HepG2 (cell line): ENCODE results near the gene GRIP2. TPM values are rescaled to one million over a fixed set of nuclear protein-coding genes. Genes with fewer than 3 reads are reported as not detected.

Experiments
- ATAC-seq: fragments of 200-7000 bp; cut with Tn5 transposase; 3 replicates; pipeline ENCODE4 v1.9.1; 2020; ENCODE audit warnings: mild to moderate bottlenecking, moderate library complexity
- BruUV-seq: library from RNA; stranded (reverse); fragments of 400-500 nt; replicated peaks from 2 replicates; lab custom pipeline; 2021; lab: Mats Ljungman, UMichigan
- CTCF ChIA-PET: fragments of 300-600 bp; formaldehyde crosslinking; extraction: SDS; loops from one replicate; lab custom pipeline; 2021; ENCODE audit warnings: low total read pairs, inconsistent platforms, low intra/inter-chr PET ratio; lab: Yijun Ruan, JAX
- POLR2A ChIA-PET: fragments of 350-600 bp; sonication (Branson Sonifier 250); formaldehyde crosslinking; loops from one replicate; lab custom pipeline; 2020; ENCODE audit warnings: antibody characterized with exemption, inconsistent platforms; lab: Yijun Ruan, JAX
- DNase-seq: peaks from one replicate; pipeline ENCODE4 v3.0.0-alpha.2; 2015; ENCODE audit warnings: low spot score
- FAIRE-seq: peaks from 3 replicates; lab custom pipeline; 2011; peaks lifted over from hg19 to GRCh38; lab: Jason Lieb, UNC
- H2AFZ ChIP-seq: one replicate; pipeline ENCODE4 v1.6.1; 2011; ENCODE audit warnings: low read length, inconsistent platforms
- H3K27ac ChIP-seq: fragments of 300-600 bp; 3 replicates; pipeline ENCODE4 v1.8.0; 2011; ENCODE audit warnings: mixed run types, mild to moderate bottlenecking, mixed read lengths, low read length, inconsistent platforms; ENCODE audit not compliant: insufficient read depth; ENCODE audit errors: extremely low read length
- H3K27me3 ChIP-seq, 2 experiments: fragments of 200-600 bp in 1 of 2; 2 replicates in 1 of 2; 3 replicates in 1 of 2; pipeline versions ENCODE4 v1.6.0 to v1.8.0; 2011; ENCODE audit warnings: low read length in 2 of 2, mild to moderate bottlenecking in 2 of 2, moderate library complexity in 2 of 2, inconsistent platforms in 1 of 2; ENCODE audit not compliant: insufficient read depth in 2 of 2, control insufficient read depth in 1 of 2
- H3K36me3 ChIP-seq, 2 experiments: fragments of 200-600 bp in 1 of 2; replicated peaks in 1 of 2; 2 replicates in 1 of 2; 3 replicates in 1 of 2; pipeline versions ENCODE4 v1.5.1 to v1.8.0; 2011; ENCODE audit warnings: low read length in 2 of 2, inconsistent platforms in 1 of 2; ENCODE audit not compliant: insufficient read depth in 2 of 2, control insufficient read depth in 1 of 2
- H3K4me1 ChIP-seq: 2 replicates; pipeline ENCODE4 v1.5.1; 2012; ENCODE audit warnings: low read length, inconsistent platforms; ENCODE audit not compliant: insufficient read depth
- H3K4me2 ChIP-seq: 2 replicates; pipeline ENCODE4 v1.6.0; 2011; ENCODE audit warnings: low read depth, low read length, inconsistent platforms
- H3K4me3 ChIP-seq, 3 experiments: fragments of 200-600 bp in 1 of 3; sonication (generic), shearing (Covaris generic) in 1 of 3; replicated peaks in 1 of 3; 2 replicates each; pipeline ENCODE4 v1.5.1; 2011 to 2016; ENCODE audit warnings: low read length in 3 of 3, inconsistent platforms in 2 of 3, low read depth in 2 of 3, mild to moderate bottlenecking in 2 of 3, control low read depth in 1 of 3, mixed read lengths in 1 of 3; ENCODE audit not compliant: insufficient read depth in 1 of 3
- H3K79me2 ChIP-seq: one replicate; pipeline ENCODE4 v1.6.1; 2011; ENCODE audit warnings: low read length, inconsistent platforms; ENCODE audit not compliant: insufficient read depth
- H3K9ac ChIP-seq: 2 replicates; pipeline ENCODE4 v1.6.0; 2011; ENCODE audit warnings: mild to moderate bottlenecking, low read depth, low read length, inconsistent platforms; ENCODE audit not compliant: insufficient read depth
- H3K9me3 ChIP-seq: 2 replicates; pipeline ENCODE4 v1.5.1; 2012; ENCODE audit warnings: mild to moderate bottlenecking, low read length
- H4K20me1 ChIP-seq: 2 replicates; pipeline ENCODE4 v1.6.0; 2011; ENCODE audit warnings: inconsistent platforms, mild to moderate bottlenecking, low read length, moderate library complexity; ENCODE audit not compliant: insufficient read depth
- CENPX ChIP-seq: sonication (generic); formaldehyde crosslinking; IDR thresholded peaks from 2 replicates; pipeline ENCODE4 v1.9.0; 2021; ENCODE audit warnings: mild to moderate bottlenecking, missing genetic modification reagents, moderate library complexity
- ERF ChIP-seq: IDR thresholded peaks from 2 replicates; pipeline ENCODE4 v1.6.1; 2018; ENCODE audit warnings: missing biosample characterization, missing genetic modification reagents
- HDAC1 ChIP-seq: sonication (generic); formaldehyde crosslinking; IDR thresholded peaks from 2 replicates; pipeline ENCODE4 v1.5.1; 2020; ENCODE audit warnings: mild to moderate bottlenecking, missing genetic modification reagents
- NFATC3 ChIP-seq: sonication (generic); formaldehyde crosslinking; IDR thresholded peaks from 2 replicates; pipeline ENCODE4 v1.5.1; 2020; ENCODE audit warnings: mild to moderate bottlenecking, missing genetic modification reagents
- NPAS2 ChIP-seq: sonication (generic); formaldehyde crosslinking; IDR thresholded peaks from 2 replicates; pipeline ENCODE4 v1.8.0; 2022; ENCODE audit warnings: mild to moderate bottlenecking, missing genetic modification reagents, borderline replicate concordance
- POGZ ChIP-seq: sonication (generic); formaldehyde crosslinking; IDR thresholded peaks from 2 replicates; pipeline ENCODE4 v1.4.0; 2020; ENCODE audit warnings: mild to moderate bottlenecking, missing genetic modification reagents
- RAD21 ChIP-seq: fragments of 450-650 bp; formaldehyde crosslinking; IDR thresholded peaks from 2 replicates; pipeline ENCODE4 v1.5.0; 2020; ENCODE audit warnings: mild to moderate bottlenecking
- SETDB1 ChIP-seq: sonication (generic); formaldehyde crosslinking; IDR thresholded peaks from 2 replicates; pipeline ENCODE4 v1.5.1; 2020; ENCODE audit warnings: missing genetic modification reagents, mild to moderate bottlenecking, borderline replicate concordance
- SP2 ChIP-seq: sonication (generic); formaldehyde crosslinking; IDR thresholded peaks from 2 replicates; pipeline ENCODE4 v1.5.1; 2020; ENCODE audit warnings: mild to moderate bottlenecking, missing genetic modification reagents
- ZMYM4 ChIP-seq: sonication (generic); formaldehyde crosslinking; IDR thresholded peaks from 2 replicates; pipeline ENCODE4 v1.8.1; 2023; ENCODE audit warnings: mild to moderate bottlenecking, missing genetic modification reagents
- ZNF749 ChIP-seq: sonication (generic); formaldehyde crosslinking; IDR thresholded peaks from 2 replicates; pipeline ENCODE4 v1.8.0; 2022; ENCODE audit warnings: mild to moderate bottlenecking, missing genetic modification reagents, moderate library complexity, borderline replicate concordance
- ZNF816 ChIP-seq: sonication (generic); formaldehyde crosslinking; IDR thresholded peaks from 2 replicates; pipeline ENCODE4 v1.8.0; 2022; ENCODE audit warnings: missing genetic modification reagents, mild to moderate bottlenecking, borderline replicate concordance
- ZSCAN20 ChIP-seq: sonication (generic); formaldehyde crosslinking; IDR thresholded peaks from 2 replicates; pipeline ENCODE4 v1.4.0; 2020; ENCODE audit warnings: missing genetic modification reagents, mild to moderate bottlenecking, borderline replicate concordance
- ZSCAN31 ChIP-seq: sonication (generic); formaldehyde crosslinking; IDR thresholded peaks from 2 replicates; pipeline ENCODE4 v1.5.0; 2020; ENCODE audit warnings: low read depth, mild to moderate bottlenecking, missing genetic modification reagents
- WGBS: methylation state at CpG from one replicate; pipeline ENCODE4 v1.1.6; 2017; ENCODE audit warnings: low lambda C conversion rate; 5-methylcytosine and 5-hydroxymethylcytosine counted together
- in situ Hi-C: cut with HindIII; loops from 2 replicates; pipeline ENCODE4 v1.10.0; 2017; ENCODE audit warnings: low pct_unique_long_range_greater_than_20kb; ENCODE audit not compliant: extremely low pct_ligation_motif_present
- intact Hi-C: fragments of 100-400 bp; cut with micrococcal nuclease; formaldehyde crosslinking; loops from one replicate; pipeline ENCODE4 v1.10.0; 2022; ENCODE audit not compliant: unreplicated experiment
- polyA plus RNA-seq, 8 experiments: library from polyadenylated mRNA; depleted of rRNA in 3 of 8; stranded (reverse) in 7 of 8; unstranded in 1 of 8; fragments of >200 nt; fragmentation: Illumina TruSeq in 4 of 8; extraction: Trizol in 4 of 8; gene quantifications; 2 replicates each; pipeline versions ENCODE4 v1.2.1 to v1.2.3, GENCODE V29; 2011 to 2016; ENCODE audit warnings: low read depth in 4 of 8, missing spikeins in 1 of 8, mixed read lengths in 1 of 8; ENCODE audit not compliant: insufficient read depth in 1 of 8
- total RNA-seq, 5 experiments: library from RNA; depleted of rRNA; stranded (reverse); fragments of >200 nt; fragmentation: Illumina TruSeq; extraction: Trizol; gene quantifications; 2 replicates each; pipeline ENCODE4 v1.2.3, GENCODE V29; 2016; ENCODE audit warnings: low read depth in 1 of 5
- TF ChIP-seq, protein P1 (sequence below): sonication (generic); formaldehyde crosslinking; IDR thresholded peaks from 2 replicates; pipeline ENCODE4 v1.4.0; 2020; ENCODE audit warnings: low read depth, mild to moderate bottlenecking, missing genetic modification reagents
- TF ChIP-seq, protein P2 (sequence below): IDR thresholded peaks from 2 replicates; pipeline ENCODE4 v1.6.1; 2012; ENCODE audit warnings: low read length, improper control_type of control experiment

The GRIP2 gene
- total and polyA plus RNA-seq, 2 of the 13 experiments (the other 11 are each of a cell fraction or from before 2014, with no cell fraction given) = 0.11 to 0.24 TPM

DNA sequence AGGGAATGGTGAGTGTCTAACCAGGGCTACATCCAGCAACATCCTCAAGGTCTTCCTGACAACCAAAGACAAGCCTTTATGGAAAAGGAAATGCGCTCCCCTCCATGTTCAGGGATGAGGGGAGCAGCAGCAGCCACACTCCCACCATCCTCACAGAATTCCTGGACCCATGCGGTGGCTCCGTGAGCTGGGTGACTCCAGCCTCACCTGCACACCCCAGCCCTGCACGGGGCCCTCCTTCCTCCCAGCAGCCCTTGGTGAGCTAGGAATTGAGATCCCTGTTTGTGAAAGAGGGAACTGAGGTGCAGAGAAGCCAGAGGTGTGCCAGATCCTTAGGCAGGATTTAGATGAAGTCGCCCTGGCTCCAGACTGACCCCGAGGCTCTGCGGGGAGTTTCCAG lies 52.3 kb downstream of the GRIP2 start:
- ATAC-seq (no peak), DNase-seq (no peak), FAIRE-seq (no peak)
- Histone ChIP-seq H3K27me3 (no peaks in the 10 kb centered on the region), H3K79me2 (no peaks in the 10 kb centered on the region), H3K4me1 (no peaks in the 10 kb centered on the region), H3K9me3 (no peaks in the 10 kb centered on the region), H3K27ac (no peak overlapping the region), H3K9ac (no peak overlapping the region), H3K36me3 (peaks cover 7 to 34% of the 10 kb centered on the region in 2 experiments; a peak in 4 of 5 replicates), H2AFZ (no peak overlapping the region), H3K4me3 (no peak overlapping the region), H4K20me1 (no peaks in the 10 kb centered on the region), H3K4me2 (no peak overlapping the region)
- ChIA-PET POLR2A (no interaction called here), CTCF (no interaction called here)
- no TSS peak for BruUV-seq
- intact Hi-C loops = no loop called here
- TF ChIP-seq ZNF749 (CRISPR knock-in tag) = no peak
- in situ Hi-C loops = no loop called here
- WGBS = 94% methylated on average over 4 of the region's 7 CpGs

DNA sequence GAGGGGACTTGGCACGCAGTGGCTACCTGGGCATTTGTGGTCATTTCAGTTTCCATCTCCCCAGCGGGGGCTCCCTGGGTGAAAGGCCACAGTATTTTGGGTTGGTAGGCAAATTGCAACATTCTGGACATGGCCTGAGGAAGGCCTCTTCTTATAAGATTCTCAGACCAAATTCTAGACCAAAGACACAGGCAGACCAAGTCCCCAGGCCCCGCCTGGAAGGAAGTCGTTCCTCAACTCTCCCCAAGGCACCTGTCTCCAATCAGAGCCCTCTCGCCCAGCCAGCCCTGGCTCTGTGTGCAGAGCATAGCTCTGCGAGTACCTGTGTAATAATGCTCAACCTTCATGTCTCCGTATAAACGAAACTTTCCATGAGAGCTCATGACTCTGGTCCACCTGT lies 53.1 kb downstream of the GRIP2 start:
- H3K9ac ChIP-seq = no peak overlapping the region
- H3K9me3 ChIP-seq = no peaks in the 10 kb centered on the region
- in situ Hi-C loops (no loop called here), intact Hi-C loops (no loop called here)
- TF ChIP-seq ZSCAN20 (CRISPR knock-in tag) (no peak), POGZ (CRISPR knock-in tag) (no peak), HDAC1 (CRISPR knock-in tag) (no peak), SP2 (CRISPR knock-in tag) (no peak), RAD21 (no peak), NFATC3 (CRISPR knock-in tag) (no peak), ZNF816 (no peak), SETDB1 (no peak), NPAS2 (CRISPR knock-in tag) (no peak), ERF (CRISPR knock-in tag) (no peak), ZMYM4 (no peak), ZSCAN31 (CRISPR knock-in tag) (no peak), CENPX (CRISPR knock-in tag) (no peak)
- TF ChIP-seq, protein P1, sequence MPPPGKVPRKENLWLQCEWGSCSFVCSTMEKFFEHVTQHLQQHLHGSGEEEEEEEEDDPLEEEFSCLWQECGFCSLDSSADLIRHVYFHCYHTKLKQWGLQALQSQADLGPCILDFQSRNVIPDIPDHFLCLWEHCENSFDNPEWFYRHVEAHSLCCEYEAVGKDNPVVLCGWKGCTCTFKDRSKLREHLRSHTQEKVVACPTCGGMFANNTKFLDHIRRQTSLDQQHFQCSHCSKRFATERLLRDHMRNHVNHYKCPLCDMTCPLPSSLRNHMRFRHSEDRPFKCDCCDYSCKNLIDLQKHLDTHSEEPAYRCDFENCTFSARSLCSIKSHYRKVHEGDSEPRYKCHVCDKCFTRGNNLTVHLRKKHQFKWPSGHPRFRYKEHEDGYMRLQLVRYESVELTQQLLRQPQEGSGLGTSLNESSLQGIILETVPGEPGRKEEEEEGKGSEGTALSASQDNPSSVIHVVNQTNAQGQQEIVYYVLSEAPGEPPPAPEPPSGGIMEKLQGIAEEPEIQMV (CRISPR knock-in tag) = no peak
- TF ChIP-seq, protein P2, sequence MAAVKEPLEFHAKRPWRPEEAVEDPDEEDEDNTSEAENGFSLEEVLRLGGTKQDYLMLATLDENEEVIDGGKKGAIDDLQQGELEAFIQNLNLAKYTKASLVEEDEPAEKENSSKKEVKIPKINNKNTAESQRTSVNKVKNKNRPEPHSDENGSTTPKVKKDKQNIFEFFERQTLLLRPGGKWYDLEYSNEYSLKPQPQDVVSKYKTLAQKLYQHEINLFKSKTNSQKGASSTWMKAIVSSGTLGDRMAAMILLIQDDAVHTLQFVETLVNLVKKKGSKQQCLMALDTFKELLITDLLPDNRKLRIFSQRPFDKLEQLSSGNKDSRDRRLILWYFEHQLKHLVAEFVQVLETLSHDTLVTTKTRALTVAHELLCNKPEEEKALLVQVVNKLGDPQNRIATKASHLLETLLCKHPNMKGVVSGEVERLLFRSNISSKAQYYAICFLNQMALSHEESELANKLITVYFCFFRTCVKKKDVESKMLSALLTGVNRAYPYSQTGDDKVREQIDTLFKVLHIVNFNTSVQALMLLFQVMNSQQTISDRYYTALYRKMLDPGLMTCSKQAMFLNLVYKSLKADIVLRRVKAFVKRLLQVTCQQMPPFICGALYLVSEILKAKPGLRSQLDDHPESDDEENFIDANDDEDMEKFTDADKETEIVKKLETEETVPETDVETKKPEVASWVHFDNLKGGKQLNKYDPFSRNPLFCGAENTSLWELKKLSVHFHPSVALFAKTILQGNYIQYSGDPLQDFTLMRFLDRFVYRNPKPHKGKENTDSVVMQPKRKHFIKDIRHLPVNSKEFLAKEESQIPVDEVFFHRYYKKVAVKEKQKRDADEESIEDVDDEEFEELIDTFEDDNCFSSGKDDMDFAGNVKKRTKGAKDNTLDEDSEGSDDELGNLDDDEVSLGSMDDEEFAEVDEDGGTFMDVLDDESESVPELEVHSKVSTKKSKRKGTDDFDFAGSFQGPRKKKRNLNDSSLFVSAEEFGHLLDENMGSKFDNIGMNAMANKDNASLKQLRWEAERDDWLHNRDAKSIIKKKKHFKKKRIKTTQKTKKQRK = no peak
- 96% methylated on average over 8 of the region's 8 CpGs for WGBS
- FAIRE-seq (no peak), DNase-seq (no peak), ATAC-seq (no peak)
- H2AFZ ChIP-seq = no peak overlapping the region
- BruUV-seq = no TSS peak
- no peak overlapping the region for H3K4me3 ChIP-seq
- H4K20me1 ChIP-seq = no peaks in the 10 kb centered on the region
- POLR2A ChIA-PET = no interaction called here
- no peaks in the 10 kb centered on the region for H3K79me2 ChIP-seq
- no peak overlapping the region for H3K4me2 ChIP-seq
- peaks cover 7 to 41% of the 10 kb centered on the region in 2 experiments; a peak in 4 of 5 replicates for H3K36me3 ChIP-seq
- CTCF ChIA-PET = no interaction called here
- no peaks in the 10 kb centered on the region for H3K27me3 ChIP-seq
- H3K4me1 ChIP-seq = no peaks in the 10 kb centered on the region
- no peak overlapping the region for H3K27ac ChIP-seq
